GM21528 (cell line): ENCODE data around the gene MAP4K5.
A peak's percentile ranks its signal among the peaks of the same experiment; 100 is the strongest.

ENCODE experiments used
- ATAC-seq: cut with Tn5 transposase; IDR thresholded peaks from one replicate; pipeline ENCODE4 v1.9.1; 2021; ENCODE audit warnings: mild to moderate bottlenecking, moderate library complexity; ENCODE audit not compliant: unreplicated experiment, low FRiP score

MAP4K5 gene

DNA sequence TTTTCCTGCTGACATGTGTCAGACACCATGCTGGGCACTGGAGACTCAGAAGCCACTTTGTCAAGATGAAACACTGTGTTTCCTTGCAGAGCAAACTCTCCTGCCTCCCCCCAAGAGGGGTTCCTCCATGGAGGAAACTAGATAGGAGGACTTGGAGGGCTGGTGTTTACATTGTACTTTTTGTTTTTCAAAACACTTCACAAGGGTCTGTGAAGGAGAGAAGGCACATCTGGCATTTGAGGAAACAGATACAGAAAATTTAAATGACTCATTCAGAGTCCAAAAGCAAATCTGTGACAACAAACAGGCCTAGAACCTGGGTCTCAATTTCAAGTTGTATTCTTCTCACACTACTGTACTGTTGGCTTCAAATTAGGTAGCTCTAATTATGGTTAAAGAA lies 128.9 kb downstream of the MAP4K5 start:
- ATAC-seq: no peak

- ATAC-seq: no peak
Measured at GRCh38 chr14:50402965-50403364, 129.4 kb downstream of the MAP4K5 start.

GRCh38 chr14:50400461-50400860 lies 131.9 kb downstream of the MAP4K5 start:
- no peak for ATAC-seq

DNA sequence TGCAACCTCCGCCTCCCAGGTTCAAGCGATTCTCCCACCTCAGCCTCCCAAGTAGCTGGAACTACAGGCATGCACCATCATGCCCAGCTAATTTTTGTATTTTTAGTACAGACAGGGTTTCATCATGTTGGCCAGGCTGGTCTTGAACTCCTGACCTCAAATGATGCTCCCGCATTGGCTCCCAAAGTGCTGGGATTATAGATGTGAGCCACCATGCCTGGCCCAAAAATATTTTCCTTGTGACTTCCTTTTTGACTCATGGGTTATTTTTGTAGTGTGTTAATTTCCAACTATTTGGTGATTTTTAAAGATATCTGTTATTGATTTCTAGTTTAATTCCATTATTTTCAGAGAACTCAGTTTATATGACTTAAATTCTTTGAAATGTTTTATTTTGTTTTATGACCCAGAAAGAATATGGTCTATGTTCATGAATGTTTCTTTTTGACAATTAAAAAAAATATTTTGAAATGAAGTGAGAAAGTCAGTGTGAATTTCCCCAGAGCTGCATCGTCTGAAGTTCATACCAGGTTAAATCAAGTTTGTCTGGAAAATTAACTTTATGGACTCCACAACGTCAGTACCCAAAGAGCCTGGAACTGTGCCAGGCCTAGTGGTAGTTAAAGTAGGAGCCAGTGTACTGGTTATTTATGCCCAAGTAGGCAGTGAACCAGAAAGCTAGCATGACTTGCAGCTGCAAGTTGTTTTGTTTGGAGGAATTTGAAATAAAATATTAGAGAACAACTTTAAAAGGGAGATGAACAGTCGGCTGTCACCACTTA lies 132.9 kb downstream of the MAP4K5 start:
- ATAC-seq: no peak

DNA sequence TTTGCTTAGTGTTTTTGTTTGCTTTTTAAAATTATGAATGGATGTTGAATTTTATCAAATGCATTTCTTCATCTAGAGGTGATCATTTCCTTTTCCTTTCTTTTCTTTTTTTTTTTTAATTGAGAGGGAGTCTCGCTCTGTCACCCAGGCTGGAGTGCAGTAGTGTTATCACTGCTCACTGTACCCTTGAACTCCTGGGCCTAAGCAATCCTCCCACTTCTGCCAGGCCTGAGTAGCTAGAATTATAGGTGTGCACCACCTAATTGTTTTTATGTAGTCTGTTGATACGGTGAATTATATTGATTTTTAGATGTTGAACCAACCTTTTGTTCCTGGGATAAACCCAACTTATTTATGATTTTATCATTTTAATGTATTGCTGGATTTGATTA lies 134.2 kb downstream of the MAP4K5 start:
- no peak for ATAC-seq

GRCh38 chr14:50397390-50398188 lies 134.8 kb downstream of the MAP4K5 start:
- no peak for ATAC-seq

- peak; percentile 43 for ATAC-seq
Measured at GRCh38 chr14:50396631-50397389, 135.6 kb downstream of the MAP4K5 start, which contains the start of gene CDKL1. TSS of gene CDKL1 (minus strand) at chr14:50396881. CDS start at chr14:50395868, 1,013 bp downstream.

DNA sequence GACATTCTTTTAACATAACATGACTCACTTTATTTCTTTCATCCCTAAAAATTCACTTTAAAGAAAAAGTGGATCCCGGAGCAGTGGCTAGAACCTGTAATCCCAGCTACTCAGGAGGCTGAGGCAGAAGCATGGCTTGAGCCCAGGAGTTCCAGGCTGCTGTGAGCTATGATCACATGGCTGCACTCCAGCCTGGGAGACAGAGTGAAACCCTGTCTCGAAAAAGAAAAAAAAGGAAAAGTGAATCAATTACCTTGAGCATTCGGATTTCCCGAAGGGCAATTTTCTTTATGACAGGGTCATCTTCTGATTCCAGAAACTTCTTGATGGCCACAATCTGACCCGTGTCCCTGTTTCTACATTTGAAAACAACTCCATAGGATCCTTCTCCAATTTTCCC lies 136.9 kb downstream of the MAP4K5 start:
- no peak for ATAC-seq

GRCh38 chr14:50394713-50395112 lies 137.7 kb downstream of the MAP4K5 start:
- ATAC-seq: no peak

GRCh38 chr14:50389668-50390441 lies 142.5 kb downstream of the MAP4K5 start:
- ATAC-seq: no peak

DNA sequence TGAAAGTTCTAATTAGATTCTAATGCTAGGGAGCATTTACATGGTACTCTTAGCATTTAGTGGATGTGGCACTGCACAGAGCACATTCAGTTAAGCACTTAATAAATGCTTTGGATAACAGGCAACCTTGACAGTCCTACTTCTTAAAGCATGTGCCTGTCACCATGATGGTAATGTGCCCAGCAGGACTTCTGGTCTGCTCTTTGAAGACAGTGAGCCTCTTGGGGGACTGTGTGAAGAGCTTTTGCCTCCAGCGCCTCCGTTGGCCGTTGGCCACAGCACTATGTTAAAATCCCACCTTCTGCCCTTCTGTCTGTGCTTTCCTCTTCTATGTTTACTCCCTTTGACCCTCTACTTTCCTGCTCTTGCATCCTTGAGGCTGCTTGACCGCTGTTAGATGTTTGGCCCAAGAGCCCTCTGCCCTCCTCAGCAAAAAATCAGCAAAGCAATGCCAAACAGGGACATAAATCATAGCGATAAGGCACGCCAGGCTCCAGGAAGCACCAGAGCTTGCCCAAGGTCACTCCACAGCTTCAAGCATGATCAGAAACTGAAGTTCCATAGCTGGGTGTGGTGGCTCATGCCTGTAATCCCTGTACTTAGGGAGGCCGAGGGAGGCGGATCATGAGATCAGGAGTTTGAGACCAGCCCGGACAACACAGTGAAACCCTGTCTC lies 144.0 kb downstream of the MAP4K5 start:
- ATAC-seq: no peak

- no peak for ATAC-seq
Measured at GRCh38 chr14:50387548-50387947, 144.8 kb downstream of the MAP4K5 start.

- ATAC-seq: no peak
Measured at GRCh38 chr14:50383618-50384225, 148.6 kb downstream of the MAP4K5 start.

DNA sequence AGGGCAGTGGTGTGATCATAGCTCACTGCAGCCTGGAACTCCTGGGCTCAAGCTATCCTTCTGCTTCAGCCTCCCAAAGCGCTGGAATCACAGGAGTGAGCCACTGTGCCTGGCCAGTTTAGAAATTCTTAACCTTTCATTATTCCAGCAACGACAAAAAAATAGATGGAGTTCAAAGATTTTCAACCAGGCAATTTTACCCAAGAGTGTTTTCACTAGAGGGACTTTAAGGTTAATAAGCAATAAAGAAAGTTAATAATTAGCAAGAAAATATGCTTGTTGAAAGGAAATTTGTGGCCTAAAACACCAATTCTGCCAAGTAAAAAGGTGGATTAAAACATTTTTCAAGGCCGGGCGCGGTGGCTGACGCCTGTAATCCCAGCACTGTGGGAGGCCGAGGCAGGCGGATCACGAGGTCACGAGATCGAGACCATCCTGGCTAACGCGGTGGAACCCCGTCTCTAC lies 150.5 kb downstream of the MAP4K5 start:
- no peak for ATAC-seq

DNA sequence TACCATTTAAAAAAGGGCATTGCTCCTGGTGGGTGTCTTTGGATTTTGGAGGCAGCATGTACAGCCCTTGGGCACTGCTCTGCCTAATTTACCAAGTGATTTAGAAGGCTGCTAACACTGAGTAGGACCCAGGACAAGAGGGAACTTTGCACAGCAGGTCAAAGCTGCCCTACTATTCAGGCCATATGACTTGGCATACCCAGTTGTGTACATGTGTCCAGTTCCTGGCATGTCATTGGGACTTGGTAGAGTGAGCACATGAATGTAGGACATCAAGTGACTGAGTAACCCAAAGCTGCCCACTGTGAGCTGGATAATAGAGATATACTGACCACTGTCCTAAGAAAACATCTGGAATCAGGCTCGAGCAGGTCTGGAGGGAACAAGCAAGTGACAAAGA lies 151.4 kb downstream of the MAP4K5 start:
- no peak for ATAC-seq

GRCh38 chr14:50380455-50380854 lies 151.9 kb downstream of the MAP4K5 start:
- ATAC-seq: no peak

DNA sequence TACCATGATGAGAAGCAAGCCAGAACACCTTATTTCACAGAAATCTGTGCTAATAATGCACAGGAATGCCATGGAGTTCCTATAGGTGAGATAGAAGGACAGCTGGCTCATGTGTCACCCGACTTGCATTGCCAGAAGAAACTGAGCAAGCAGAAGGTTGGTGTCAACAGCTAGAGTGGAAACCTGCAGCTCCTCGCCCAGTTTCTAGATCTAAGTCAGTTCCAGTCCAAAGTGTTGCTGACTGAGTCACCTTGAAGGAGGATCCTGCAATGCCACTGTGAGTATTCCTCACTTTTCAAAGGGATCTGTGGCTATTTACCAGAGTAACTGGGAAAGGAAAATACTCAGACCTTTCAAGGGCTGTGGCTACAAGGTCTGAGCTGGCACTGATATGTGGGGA lies 152.8 kb downstream of the MAP4K5 start:
- ATAC-seq: no peak

- no peak for ATAC-seq
Measured at GRCh38 chr14:50377550-50378085, 154.8 kb downstream of the MAP4K5 start.

DNA sequence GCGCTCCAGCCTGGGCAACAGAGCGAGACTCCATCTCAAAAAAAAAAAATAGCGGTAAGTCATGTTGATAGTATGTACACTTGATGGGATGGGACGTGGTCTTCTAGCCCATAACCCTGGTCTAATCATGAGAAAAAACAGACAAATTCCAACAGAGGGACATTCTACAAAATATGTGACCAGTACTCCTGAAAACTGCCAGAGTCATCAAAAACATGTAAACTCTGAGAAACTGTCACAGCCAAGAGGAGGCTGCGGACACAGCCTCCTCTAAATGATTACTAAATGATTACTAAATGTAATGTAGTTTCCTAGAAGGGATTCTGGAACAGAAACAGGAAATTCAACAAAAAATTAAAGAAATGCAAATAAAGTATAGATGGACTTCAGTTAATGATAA lies 156.6 kb downstream of the MAP4K5 start:
- no peak for ATAC-seq
